COR-L47 (cell line): ENCODE data around the gene AGAP6.
"Not testable (repeated sequence)": the region's sequence is repeated elsewhere in the genome, so short reads cannot be mapped to it uniquely, and the experiment has no call there.

Source experiments
- DNase-seq: peaks from one replicate; lab custom pipeline; 2025; lab: John Stamatoyannopoulos, UW

AGAP6 gene

GRCh38 chr10:49988376-49988775 lies at the start of gene AGAP6:
AGAP6 (plus strand) TSS chr10:49988406; CDS start chr10:49988716, 310 bp downstream.
- not testable (repeated sequence) for DNase-seq

- peak; percentile 31 for DNase-seq
These were observed 46.5 kb upstream of the AGAP6 start, which contains the start of the genes PARG and TIMM23B for GRCh38 chr10:49941447-49942338. PARG (minus strand) TSS chr10:49942027; CDS start chr10:49941725, 302 bp downstream. TIMM23B (plus strand) TSS chr10:49942053; CDS start chr10:49942195, 142 bp downstream.

- DNase-seq: not testable (repeated sequence)
These were observed 45.9 kb upstream of the AGAP6 start for GRCh38 chr10:49942339-49942705.

DNA sequence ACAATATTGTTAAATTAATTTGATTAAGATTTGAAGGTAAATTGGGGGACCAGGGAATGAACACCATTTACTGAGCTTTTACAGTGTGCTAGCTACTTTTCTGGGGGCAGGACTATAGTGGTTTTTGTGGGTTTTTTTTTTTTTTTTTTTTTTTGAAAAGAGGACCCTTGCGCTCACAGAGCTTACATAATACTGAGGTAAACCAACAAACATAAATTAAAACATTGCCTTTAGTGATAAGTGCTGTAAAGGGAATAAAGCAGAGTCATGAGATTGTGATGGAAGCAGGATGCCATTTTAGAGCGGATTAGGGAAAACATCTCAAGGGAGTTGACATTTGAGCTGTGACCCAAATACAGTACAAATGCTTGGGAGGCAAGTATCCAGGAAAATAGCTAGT lies 44.6 kb upstream of the AGAP6 start:
- DNase-seq: not testable (repeated sequence)

GRCh38 chr10:49948142-49948541 lies 40.1 kb upstream of the AGAP6 start:
- DNase-seq: not testable (repeated sequence)

GRCh38 chr10:49948737-49949136 lies 39.5 kb upstream of the AGAP6 start:
- not testable (repeated sequence) for DNase-seq

DNA sequence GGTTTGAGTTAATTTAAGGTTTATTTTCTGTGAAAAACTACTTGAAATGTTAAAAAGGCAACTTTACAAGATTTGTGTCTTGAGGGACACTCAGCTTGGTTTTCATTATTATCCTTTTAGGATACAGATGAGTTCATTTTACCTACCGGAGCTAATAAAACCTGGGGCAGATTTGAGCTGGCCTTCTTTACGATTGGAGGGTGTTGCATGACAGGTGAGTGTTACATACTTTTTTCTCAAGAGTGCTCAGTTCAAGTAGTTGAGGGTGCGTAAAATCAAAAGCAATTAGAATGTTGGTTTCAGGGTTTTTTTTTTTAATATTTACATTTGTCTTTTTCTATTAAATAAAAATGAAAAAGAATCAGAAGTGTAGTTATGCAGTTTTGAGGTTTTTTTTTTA lies 36.2 kb upstream of the AGAP6 start:
- DNase-seq: not testable (repeated sequence)

- not testable (repeated sequence) for DNase-seq
These were observed 35.1 kb upstream of the AGAP6 start for GRCh38 chr10:49953122-49953521.

GRCh38 chr10:49970331-49970857 lies 17.8 kb upstream of the AGAP6 start:
- not testable (repeated sequence) for DNase-seq

GRCh38 chr10:49971466-49971865 lies 16.7 kb upstream of the AGAP6 start:
- DNase-seq: not testable (repeated sequence)

GRCh38 chr10:49972094-49972493 lies 16.1 kb upstream of the AGAP6 start:
- DNase-seq: not testable (repeated sequence)

DNA sequence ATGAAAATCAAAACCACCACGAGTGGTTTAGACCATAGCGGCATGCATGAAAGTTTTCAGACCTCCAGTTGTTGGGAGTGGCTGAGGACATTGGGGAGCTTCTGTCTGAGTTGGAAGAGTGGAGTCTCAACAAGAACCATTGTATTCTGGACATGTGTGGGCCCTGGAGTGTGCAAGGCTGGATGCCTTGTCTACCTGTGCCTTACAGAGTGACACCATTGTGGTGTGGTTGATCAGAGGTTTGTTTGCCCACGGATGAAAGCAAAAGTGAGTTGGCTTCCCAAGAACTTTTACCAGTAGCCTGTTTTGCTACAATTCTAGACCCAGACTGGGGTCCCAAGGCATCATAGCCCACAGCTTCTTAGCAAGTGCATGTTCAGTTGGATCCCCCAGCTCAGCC lies 10.4 kb upstream of the AGAP6 start:
- not testable (repeated sequence) for DNase-seq

- not testable (repeated sequence) for DNase-seq
These were observed 999 bp upstream of the AGAP6 start for GRCh38 chr10:49987207-49987606.

DNA sequence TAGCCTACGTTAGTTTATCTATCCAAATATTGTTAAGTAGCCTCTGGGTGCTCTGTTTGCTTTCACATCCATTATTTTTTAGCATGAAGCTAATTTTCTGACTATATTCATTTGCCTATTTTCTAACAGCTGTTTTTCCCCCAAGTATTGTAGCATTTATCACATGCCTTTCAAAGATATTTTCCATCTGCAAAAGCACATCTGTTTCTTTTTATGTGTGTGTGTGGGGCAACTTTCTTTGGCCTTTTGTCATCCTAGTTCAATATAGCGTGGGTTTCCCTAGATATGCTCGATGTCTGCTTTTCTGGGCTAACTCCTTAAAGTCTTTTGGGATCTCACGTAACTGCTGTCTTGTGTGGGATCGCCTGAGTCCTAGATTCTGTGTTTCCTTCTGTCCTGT lies 7.1 kb downstream of the AGAP6 start:
- DNase-seq: not testable (repeated sequence)

GRCh38 chr10:50014024-50014423 lies 25.8 kb downstream of the AGAP6 start:
- not testable (repeated sequence) for DNase-seq

- DNase-seq: not testable (repeated sequence)
These were observed 27.5 kb downstream of the AGAP6 start for GRCh38 chr10:50015596-50016220.

DNA sequence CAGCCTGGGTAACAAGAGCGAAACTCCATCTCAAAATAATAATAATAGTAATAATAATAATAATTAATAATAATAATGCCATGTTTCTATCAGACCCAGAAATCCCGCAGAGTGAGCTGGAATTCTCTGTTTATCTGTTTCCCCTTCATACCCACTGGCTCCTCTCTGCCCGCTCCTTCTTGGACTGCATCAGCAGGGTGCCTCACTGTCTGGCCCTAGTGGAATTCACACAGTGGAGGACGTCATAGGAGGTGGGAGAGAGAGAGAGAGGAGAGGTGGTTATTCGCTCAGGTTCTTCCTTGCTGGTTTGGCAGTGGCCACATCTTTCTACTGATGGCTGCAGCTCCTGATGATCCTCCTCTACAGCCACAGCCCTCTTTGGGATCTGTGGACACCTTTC lies 28.7 kb downstream of the AGAP6 start:
- not testable (repeated sequence) for DNase-seq

DNA sequence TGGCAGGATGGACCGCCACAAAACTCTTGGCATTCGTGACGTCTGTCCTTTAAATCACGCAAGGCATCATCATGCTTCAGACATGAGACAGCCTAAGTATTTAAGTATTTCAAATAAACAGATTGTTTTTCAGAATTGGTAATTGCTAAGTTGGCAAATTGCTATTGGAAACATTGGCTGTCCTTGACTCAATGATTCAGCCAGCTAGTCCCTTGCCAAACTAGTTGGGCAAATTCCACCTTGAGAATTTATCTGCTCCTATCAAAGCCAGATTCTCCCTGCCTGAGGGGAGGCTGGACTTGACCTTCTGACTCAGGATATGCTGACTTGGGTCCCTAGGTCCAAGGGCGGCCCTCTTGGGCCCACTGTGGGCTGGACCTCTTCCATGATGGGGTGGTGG lies 29.4 kb downstream of the AGAP6 start:
- not testable (repeated sequence) for DNase-seq

GRCh38 chr10:50019279-50019678 lies 31.1 kb downstream of the AGAP6 start:
- not testable (repeated sequence) for DNase-seq

GRCh38 chr10:50020451-50021024 lies 32.3 kb downstream of the AGAP6 start:
- not testable (repeated sequence) for DNase-seq

DNA sequence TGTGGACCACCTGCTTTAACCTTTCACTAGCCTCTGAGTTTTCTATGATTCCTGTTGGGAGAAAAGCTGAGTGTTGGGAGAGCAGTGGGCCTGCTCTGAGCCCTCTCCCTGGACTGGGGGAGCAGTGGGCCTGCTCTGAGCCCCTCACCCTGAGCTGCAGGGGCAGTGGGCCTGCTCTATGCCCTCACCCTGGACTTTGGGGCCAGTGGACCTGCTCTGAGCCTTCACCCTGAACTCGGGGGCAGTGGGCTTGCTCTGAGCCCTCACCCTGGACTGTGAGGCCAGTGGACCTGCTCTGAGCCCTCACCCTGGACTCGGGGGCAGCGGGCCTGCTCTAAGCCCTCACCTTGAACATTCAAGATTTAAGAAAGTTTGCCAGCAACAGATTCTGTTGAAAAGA lies 33.4 kb downstream of the AGAP6 start:
- no peak for DNase-seq

- DNase-seq: not testable (repeated sequence)
These were observed 36.6 kb downstream of the AGAP6 start for GRCh38 chr10:50024716-50025383.
